ENCODE data around the gene IL26.

IL26 gene

GRCh38 chr12:68225576-68226476, at the start of gene IL26:
IL26 (minus strand) TSS chr12:68225810; CDS start chr12:68225756, 54 bp downstream.
- DNase-seq (ENCODE audit: low read depth) = no peak

GRCh38 chr12:68272732-68273131, 47.1 kb upstream of the IL26 start:
- no peak for DNase-seq (ENCODE audit: low read depth)

GRCh38 chr12:68271346-68271745, 45.7 kb upstream of the IL26 start:
- DNase-seq (ENCODE audit: low read depth) = no peak

- no peak for DNase-seq (ENCODE audit: low read depth)
Measured at GRCh38 chr12:68270358-68270757, 44.7 kb upstream of the IL26 start.

GRCh38 chr12:68269779-68270178, 44.2 kb upstream of the IL26 start:
- no peak for DNase-seq (ENCODE audit: low read depth)

- no peak for DNase-seq (ENCODE audit: low read depth)
Measured at GRCh38 chr12:68268967-68269366, 43.4 kb upstream of the IL26 start.

- DNase-seq (ENCODE audit: low read depth) = no peak
Measured at GRCh38 chr12:68267892-68268396, 42.3 kb upstream of the IL26 start.

GRCh38 chr12:68264857-68265256, 39.2 kb upstream of the IL26 start:
- no peak for DNase-seq (ENCODE audit: low read depth)

GRCh38 chr12:68264158-68264855, 38.7 kb upstream of the IL26 start:
- no peak for DNase-seq (ENCODE audit: low read depth)

- no peak for DNase-seq (ENCODE audit: low read depth)
Measured at GRCh38 chr12:68263366-68263765, 37.8 kb upstream of the IL26 start.

- DNase-seq (ENCODE audit: low read depth) = no peak
Measured at GRCh38 chr12:68261896-68262295, 36.3 kb upstream of the IL26 start.

GRCh38 chr12:68260153-68260552, 34.5 kb upstream of the IL26 start:
- no peak for DNase-seq (ENCODE audit: low read depth)

- no peak for DNase-seq (ENCODE audit: low read depth)
Measured at GRCh38 chr12:68259318-68259940, 33.8 kb upstream of the IL26 start.

GRCh38 chr12:68253504-68253903, 27.9 kb upstream of the IL26 start, which contains the start of gene IL22:
IL22 (minus strand) TSS chr12:68253604; CDS start chr12:68253448, 156 bp downstream.
- no peak for DNase-seq (ENCODE audit: low read depth)

- DNase-seq (ENCODE audit: low read depth) = no peak
Measured at GRCh38 chr12:68252077-68252476, 26.5 kb upstream of the IL26 start.

GRCh38 chr12:68250454-68250853, 24.8 kb upstream of the IL26 start:
- DNase-seq (ENCODE audit: low read depth) = no peak

GRCh38 chr12:68247785-68248184, 22.2 kb upstream of the IL26 start:
- no peak for DNase-seq (ENCODE audit: low read depth)

- DNase-seq (ENCODE audit: low read depth) = no peak
Measured at GRCh38 chr12:68246350-68246749, 20.7 kb upstream of the IL26 start.

GRCh38 chr12:68245180-68246021, 19.8 kb upstream of the IL26 start:
- no peak for DNase-seq (ENCODE audit: low read depth)

- DNase-seq (ENCODE audit: low read depth) = no peak
Measured at GRCh38 chr12:68242777-68243176, 17.2 kb upstream of the IL26 start.

- peak; percentile 10 for DNase-seq (ENCODE audit: low read depth)
Measured at GRCh38 chr12:68240975-68241374, 15.4 kb upstream of the IL26 start.

- DNase-seq (ENCODE audit: low read depth) = no peak
Measured at GRCh38 chr12:68240079-68240478, 14.5 kb upstream of the IL26 start.

Data from stimulated activated CD8-positive, alpha-beta memory T cell treated with anti-CD3 and anti-CD28 coated beads, Interleukin-15, amount 100 ng/mL, for 1 hour (primary cell).